ENCODE data around the gene JPT2. TPM values are rescaled to one million over a fixed set of nuclear protein-coding genes. Genes with fewer than 3 reads are reported as not detected.

JPT2 gene
- total RNA-seq, 1 donor from 2014 or later, result 72.9 TPM

DNA sequence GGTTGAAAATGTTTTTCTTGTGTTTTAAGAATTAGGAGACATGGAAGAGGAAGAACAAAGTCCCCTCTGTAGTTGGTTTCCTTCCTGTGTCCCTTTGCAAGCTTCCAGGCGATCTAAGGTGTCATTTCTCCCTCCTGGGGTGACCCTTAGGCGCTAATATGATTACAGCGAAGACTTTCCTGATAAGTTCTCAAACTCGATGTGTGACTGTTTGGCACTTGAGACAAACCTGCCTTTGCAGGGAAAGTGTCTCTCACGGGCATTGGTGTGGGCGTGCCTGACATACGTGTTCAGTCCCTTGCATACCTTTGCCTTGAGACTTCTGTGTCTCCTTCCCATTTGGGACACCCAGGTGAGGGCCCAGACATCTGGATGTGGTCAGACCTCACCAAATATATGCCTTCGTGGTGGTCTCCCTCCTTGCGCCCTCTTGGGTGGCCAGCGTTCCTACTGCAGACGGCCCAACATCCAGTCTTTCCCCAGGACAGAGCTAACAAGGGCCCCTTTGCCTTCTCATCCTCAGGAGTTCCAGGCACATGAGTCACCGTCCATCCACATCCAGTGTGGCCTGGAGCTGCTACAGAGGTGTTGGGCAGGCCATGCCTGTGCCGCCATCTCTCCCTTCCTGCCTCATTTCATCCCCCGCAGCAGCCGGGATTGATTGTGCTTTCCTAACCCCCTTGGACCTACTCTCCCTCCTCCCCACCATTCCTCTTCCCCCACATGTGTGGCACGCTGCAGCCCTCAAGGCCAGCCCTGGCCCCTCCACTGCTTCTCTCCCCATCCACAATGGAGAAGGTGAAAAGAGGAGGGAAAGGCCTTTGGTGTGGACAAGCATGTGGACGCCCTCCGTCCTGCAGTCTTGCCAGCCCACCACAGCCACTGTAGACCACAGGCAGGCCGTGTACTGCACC lies 3.1 kb upstream of the JPT2 start:
- Mint-ChIP-seq H3K36me3 (ENCODE audit: unreplicated experiment) (peaks cover 5% of the 10 kb centered on the region), H3K9me3 (ENCODE audit: unreplicated experiment) (peaks cover 7% of the 10 kb centered on the region), H3K4me1 (ENCODE audit: low read depth, unreplicated experiment) (no peaks in the 10 kb centered on the region), H3K4me3 (ENCODE audit: unreplicated experiment) (no peak overlapping the region), H3K27me3 (ENCODE audit: unreplicated experiment) (peaks cover 11% of the 10 kb centered on the region), H3K27ac (ENCODE audit: unreplicated experiment) (no peak overlapping the region)
- TF ChIP-seq, protein P1, sequence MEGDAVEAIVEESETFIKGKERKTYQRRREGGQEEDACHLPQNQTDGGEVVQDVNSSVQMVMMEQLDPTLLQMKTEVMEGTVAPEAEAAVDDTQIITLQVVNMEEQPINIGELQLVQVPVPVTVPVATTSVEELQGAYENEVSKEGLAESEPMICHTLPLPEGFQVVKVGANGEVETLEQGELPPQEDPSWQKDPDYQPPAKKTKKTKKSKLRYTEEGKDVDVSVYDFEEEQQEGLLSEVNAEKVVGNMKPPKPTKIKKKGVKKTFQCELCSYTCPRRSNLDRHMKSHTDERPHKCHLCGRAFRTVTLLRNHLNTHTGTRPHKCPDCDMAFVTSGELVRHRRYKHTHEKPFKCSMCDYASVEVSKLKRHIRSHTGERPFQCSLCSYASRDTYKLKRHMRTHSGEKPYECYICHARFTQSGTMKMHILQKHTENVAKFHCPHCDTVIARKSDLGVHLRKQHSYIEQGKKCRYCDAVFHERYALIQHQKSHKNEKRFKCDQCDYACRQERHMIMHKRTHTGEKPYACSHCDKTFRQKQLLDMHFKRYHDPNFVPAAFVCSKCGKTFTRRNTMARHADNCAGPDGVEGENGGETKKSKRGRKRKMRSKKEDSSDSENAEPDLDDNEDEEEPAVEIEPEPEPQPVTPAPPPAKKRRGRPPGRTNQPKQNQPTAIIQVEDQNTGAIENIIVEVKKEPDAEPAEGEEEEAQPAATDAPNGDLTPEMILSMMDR (IDR thresholded peaks at IDR 0.05; ENCODE audit: partially characterized antibody, unreplicated experiment), result no peak
- DNase-seq, result no peak

DNA sequence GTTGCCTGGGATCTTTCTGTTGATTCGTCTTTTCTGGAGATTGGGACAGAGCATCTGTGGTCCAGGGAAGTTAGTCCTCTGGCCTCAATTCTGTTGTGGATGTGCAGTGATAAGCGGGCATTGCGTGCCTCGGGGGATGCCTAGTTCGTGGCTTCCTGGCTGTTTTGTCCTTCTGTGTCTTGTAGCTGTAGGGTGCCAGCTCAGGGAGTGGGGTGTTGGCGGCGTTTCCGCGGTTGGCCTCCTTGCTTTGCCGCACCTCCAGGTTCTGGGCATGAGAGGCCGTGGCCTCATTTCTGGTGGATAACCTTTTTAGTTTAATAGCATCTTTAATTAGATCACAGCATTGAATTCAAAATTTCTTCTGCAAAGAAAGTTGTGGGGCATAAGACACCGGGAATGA lies 1.4 kb upstream of the JPT2 start:
- peaks cover 10% of the 10 kb centered on the region for H3K27me3 Mint-ChIP-seq (ENCODE audit: unreplicated experiment)
- TF ChIP-seq, protein P1 (IDR thresholded peaks at IDR 0.05; ENCODE audit: partially characterized antibody, unreplicated experiment), result no peak
- H3K27ac Mint-ChIP-seq (ENCODE audit: unreplicated experiment), result no peak overlapping the region
- peaks cover 5% of the 10 kb centered on the region for H3K36me3 Mint-ChIP-seq (ENCODE audit: unreplicated experiment)
- DNase-seq, result no peak
- peak overlapping the region; percentile 71 for H3K4me3 Mint-ChIP-seq (ENCODE audit: unreplicated experiment)
- H3K4me1 Mint-ChIP-seq (ENCODE audit: low read depth, unreplicated experiment), result peaks cover 4% of the 10 kb centered on the region
- peaks cover 14% of the 10 kb centered on the region for H3K9me3 Mint-ChIP-seq (ENCODE audit: unreplicated experiment)

DNA sequence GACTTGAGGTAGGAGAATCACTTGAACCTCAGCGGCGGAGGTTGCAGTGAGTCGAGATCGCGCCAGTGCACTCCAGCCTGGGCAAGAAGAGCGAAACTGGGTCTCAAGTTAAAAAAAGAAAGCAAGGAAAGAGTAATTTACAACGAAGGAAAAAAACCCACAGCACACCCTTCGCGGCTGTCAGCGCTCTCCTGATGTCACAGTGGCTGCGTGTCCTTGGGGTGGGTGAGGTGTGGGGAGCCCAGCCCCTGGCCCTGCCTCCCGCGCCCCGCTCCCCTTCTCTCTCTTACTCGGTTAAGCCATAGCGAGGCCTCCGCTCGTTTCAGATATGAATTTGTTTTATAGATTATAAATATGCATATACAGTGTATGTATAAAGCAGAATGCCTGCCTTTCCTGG lies 740 bp upstream of the JPT2 start:
- Mint-ChIP-seq H3K27ac (ENCODE audit: unreplicated experiment) (no peak overlapping the region), H3K4me1 (ENCODE audit: low read depth, unreplicated experiment) (peaks cover 4% of the 10 kb centered on the region), H3K36me3 (ENCODE audit: unreplicated experiment) (peaks cover 5% of the 10 kb centered on the region), H3K27me3 (ENCODE audit: unreplicated experiment) (peaks cover 10% of the 10 kb centered on the region), H3K9me3 (ENCODE audit: unreplicated experiment) (peaks cover 14% of the 10 kb centered on the region), H3K4me3 (ENCODE audit: unreplicated experiment) (peak overlapping the region; percentile 71)
- TF ChIP-seq, protein P1 (IDR thresholded peaks at IDR 0.05; ENCODE audit: partially characterized antibody, unreplicated experiment), result no peak
- no peak for DNase-seq

DNA sequence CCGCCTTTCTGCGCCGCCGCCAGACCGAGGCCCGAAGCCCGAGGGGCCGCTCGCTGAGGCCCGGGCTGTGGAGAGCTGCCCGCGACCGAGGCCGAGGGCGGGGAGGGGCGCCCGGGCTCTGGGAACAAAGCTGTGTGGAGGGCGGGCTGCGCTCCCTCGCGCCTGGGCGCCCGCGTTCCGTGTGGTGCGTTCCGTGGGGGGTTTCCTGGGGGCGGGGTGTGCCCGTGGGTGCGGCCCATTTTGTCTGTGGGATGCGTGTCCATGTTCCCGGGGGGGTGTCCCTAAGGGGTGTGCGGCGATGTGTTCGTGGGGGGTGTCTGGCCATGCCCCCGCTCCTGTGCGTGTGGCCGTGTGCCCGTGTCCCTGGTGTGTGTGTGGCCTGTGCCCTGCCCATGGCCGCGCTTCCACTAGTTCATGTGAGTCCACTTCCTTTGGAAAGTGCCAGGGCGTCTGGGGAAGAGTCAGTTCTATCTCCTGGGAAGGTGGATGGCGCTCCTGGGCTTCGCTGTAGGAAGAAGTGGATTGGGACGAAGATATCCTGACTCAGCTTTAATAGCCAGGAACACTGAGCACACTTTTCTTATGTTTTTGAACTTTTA lies 520 bp downstream of the JPT2 start:
- Mint-ChIP-seq H3K27ac (ENCODE audit: unreplicated experiment) (peak overlapping the region; percentile 78), H3K4me3 (ENCODE audit: unreplicated experiment) (peak overlapping the region; percentile 88), H3K9me3 (ENCODE audit: unreplicated experiment) (peaks cover 12% of the 10 kb centered on the region), H3K36me3 (ENCODE audit: unreplicated experiment) (no peaks in the 10 kb centered on the region), H3K27me3 (ENCODE audit: unreplicated experiment) (peaks cover 8% of the 10 kb centered on the region), H3K4me1 (ENCODE audit: low read depth, unreplicated experiment) (peaks cover 4% of the 10 kb centered on the region)
- DNase-seq, result peak; percentile 31
- TF ChIP-seq, protein P1 (IDR thresholded peaks at IDR 0.05; ENCODE audit: partially characterized antibody, unreplicated experiment), result no peak

DNA sequence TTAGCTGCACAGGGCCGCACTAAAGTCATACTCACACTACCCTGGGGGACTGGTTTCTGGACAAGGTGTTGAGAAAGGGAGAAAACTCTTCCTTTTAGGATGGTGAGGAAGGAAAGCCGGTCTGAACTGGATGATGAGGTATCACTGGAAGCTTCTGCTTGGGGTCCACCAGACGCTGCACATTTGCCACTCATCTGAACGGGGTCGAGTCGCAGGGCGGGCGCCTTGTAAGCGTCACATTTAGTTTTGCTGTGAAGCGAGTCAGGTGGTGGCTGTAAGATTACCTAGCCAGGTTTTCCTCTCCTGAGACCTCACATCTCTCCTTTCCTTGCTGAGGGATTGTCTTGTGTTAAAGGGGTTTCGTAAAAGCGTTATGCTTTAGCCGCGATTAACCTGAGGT lies 2.3 kb downstream of the JPT2 start:
- Mint-ChIP-seq H3K9me3 (ENCODE audit: unreplicated experiment) (peaks cover 12% of the 10 kb centered on the region), H3K4me1 (ENCODE audit: low read depth, unreplicated experiment) (peaks cover 4% of the 10 kb centered on the region), H3K4me3 (ENCODE audit: unreplicated experiment) (peak overlapping the region; percentile 71), H3K36me3 (ENCODE audit: unreplicated experiment) (no peaks in the 10 kb centered on the region), H3K27ac (ENCODE audit: unreplicated experiment) (no peak overlapping the region), H3K27me3 (ENCODE audit: unreplicated experiment) (no peaks in the 10 kb centered on the region)
- TF ChIP-seq, protein P1 (IDR thresholded peaks at IDR 0.05; ENCODE audit: partially characterized antibody, unreplicated experiment), result no peak
- DNase-seq, result no peak

Data from glutamatergic neuron (in vitro differentiated cells).